Spleen (tissue), 11 donors: ENCODE results near the gene MYBPC3. TPM values are rescaled to one million over a fixed set of nuclear protein-coding genes. Genes with fewer than 3 reads are reported as not detected.

Experiments used
- DNase-seq: peaks from one replicate; pipeline ENCODE4 v3.0.0-alpha.2; 2020
- H3K27ac ChIP-seq, 8 donors: fragments of 200-600 bp; sonication (generic) in 7 of 8; 1 replicate in 4 of 8; 2 replicates in 4 of 8; pipeline versions ENCODE4 v1.5.0 to v1.8.0; 2016 to 2021; ENCODE audit warnings: inconsistent platforms in 4 of 8, mild to moderate bottlenecking in 4 of 8, moderate library complexity in 1 of 8
- H3K27me3 ChIP-seq, 7 donors: fragments of 200-600 bp; sonication (generic) in 6 of 7; replicated peaks in 1 of 7; 1 replicate in 4 of 7; 2 replicates in 3 of 7; pipeline versions ENCODE4 v1.5.0 to v1.8.0; 2016 to 2021; ENCODE audit warnings: inconsistent platforms in 3 of 7, mild to moderate bottlenecking in 1 of 7
- H3K36me3 ChIP-seq, 6 donors: fragments of 200-600 bp; sonication (generic) in 5 of 6; 1 replicate in 4 of 6; 2 replicates in 2 of 6; pipeline versions ENCODE4 v1.5.0 to v1.8.0; 2016 to 2021; ENCODE audit warnings: inconsistent platforms in 2 of 6
- H3K4me1 ChIP-seq, 6 donors: fragments of 200-600 bp; sonication (generic) in 5 of 6; 1 replicate in 3 of 6; 2 replicates in 3 of 6; pipeline versions ENCODE4 v1.5.0 to v1.8.0; 2016 to 2021; ENCODE audit warnings: inconsistent platforms in 3 of 6
- H3K4me3 ChIP-seq, 8 donors: fragments of 200-600 bp; sonication (generic) in 7 of 8; 1 replicate in 4 of 8; 2 replicates in 4 of 8; pipeline versions ENCODE4 v1.5.0 to v1.8.0; 2016 to 2021; ENCODE audit warnings: inconsistent platforms in 4 of 8, mild to moderate bottlenecking in 4 of 8, moderate library complexity in 2 of 8
- H3K9me3 ChIP-seq, 8 donors: fragments of 200-600 bp; sonication (generic) in 7 of 8; 1 replicate in 4 of 8; 2 replicates in 4 of 8; pipeline versions ENCODE4 v1.5.0 to v1.8.0; 2016 to 2021; ENCODE audit warnings: inconsistent platforms in 4 of 8
- POLR2A ChIP-seq, 3 donors: fragments of 450-650 bp; IDR thresholded peaks; one replicate each; pipeline ENCODE4 v1.5.1; 2017; ENCODE audit warnings: antibody characterized with exemption in 3 of 3, mild to moderate bottlenecking in 1 of 3
- POLR2AphosphoS5 ChIP-seq, 3 donors: sonication (generic); formaldehyde crosslinking; IDR thresholded peaks; one replicate each; pipeline ENCODE4 v1.5.1; 2017; ENCODE audit warnings: antibody characterized with exemption in 3 of 3
- WGBS, 5 donors: extraction: QIAGEN DNeasy Blood & Tissue Kit in 3 of 5; methylation state at CpG; one replicate each; pipeline versions ENCODE4 v1.1.5 to v1.1.7; 2013 to 2018; 5-methylcytosine and 5-hydroxymethylcytosine counted together
- intact Hi-C: fragments of 100-400 bp; cut with DNase I; formaldehyde crosslinking; loops from one replicate; pipeline ENCODE4 v1.15.0; 2023; ENCODE audit warnings: low total_unique reads
- polyA plus RNA-seq, 3 donors: library from polyadenylated mRNA; stranded (reverse); fragments of 200-250 nt; gene quantifications; one replicate each; pipeline ENCODE4 v1.2.1, GENCODE V29; 2013
- total RNA-seq, 7 donors: library from RNA; depleted of rRNA in 3 of 7; stranded (reverse); fragments of >200 nt in 3 of 7; fragmentation: NEBNext Ultra II Directional in 4 of 7; extraction: Animal tissue kit (Norgen Biotek cat#: 25700) in 4 of 7; gene quantifications; one replicate each; pipeline versions ENCODE4 v1.1.0 to v1.2.1, GENCODE V29; 2016 to 2021
- TF ChIP-seq, protein P1 (sequence below), 11 experiments: fragments of 200-600 bp in 7 of 11; fragments of 450-650 bp in 4 of 11; sonication (generic) in 4 of 11; IDR thresholded peaks in 8 of 11; conservative IDR thresholded peaks in 3 of 11; 1 replicate in 7 of 11; 2 replicates in 4 of 11; pipeline versions ENCODE4 v1.4.0 to v1.8.0; 2016 to 2021; ENCODE audit warnings: antibody characterized with exemption in 11 of 11, inconsistent platforms in 4 of 11, mild to moderate bottlenecking in 1 of 11
- donor health status: healthy with polysubstance abuse.
- donor health status: DM: no; HTN: no; CAD: no; lungs with moderate emphysema.
- donor health status: DM: no; HTN: no; CAD: no.
- donor health status: Bipolar disorder and iron deficiency.
- donor health status: healthy.
- donor health status: DM: no; HTN: no; CAD: no.
- donor health status: DM: yes; HTN: yes; CAD: no.

MYBPC3 gene
- total and polyA plus RNA-seq, 10 donors = 0.49 to 4.7 (median 1.5) TPM

- 21 to 43% (median 39%) methylated on average over 7 to 14 of the region's 14 CpGs for WGBS, 5 donors
- H3K27ac ChIP-seq = peak overlapping the region; percentile 83 to 98 (median 94)
- TF ChIP-seq POLR2A (IDR thresholded peaks at IDR 0.05) (no peak), POLR2AphosphoS5 (IDR thresholded peaks at IDR 0.05) (peak; percentile 48 to 83 (median 59))
- TF ChIP-seq, protein P1, sequence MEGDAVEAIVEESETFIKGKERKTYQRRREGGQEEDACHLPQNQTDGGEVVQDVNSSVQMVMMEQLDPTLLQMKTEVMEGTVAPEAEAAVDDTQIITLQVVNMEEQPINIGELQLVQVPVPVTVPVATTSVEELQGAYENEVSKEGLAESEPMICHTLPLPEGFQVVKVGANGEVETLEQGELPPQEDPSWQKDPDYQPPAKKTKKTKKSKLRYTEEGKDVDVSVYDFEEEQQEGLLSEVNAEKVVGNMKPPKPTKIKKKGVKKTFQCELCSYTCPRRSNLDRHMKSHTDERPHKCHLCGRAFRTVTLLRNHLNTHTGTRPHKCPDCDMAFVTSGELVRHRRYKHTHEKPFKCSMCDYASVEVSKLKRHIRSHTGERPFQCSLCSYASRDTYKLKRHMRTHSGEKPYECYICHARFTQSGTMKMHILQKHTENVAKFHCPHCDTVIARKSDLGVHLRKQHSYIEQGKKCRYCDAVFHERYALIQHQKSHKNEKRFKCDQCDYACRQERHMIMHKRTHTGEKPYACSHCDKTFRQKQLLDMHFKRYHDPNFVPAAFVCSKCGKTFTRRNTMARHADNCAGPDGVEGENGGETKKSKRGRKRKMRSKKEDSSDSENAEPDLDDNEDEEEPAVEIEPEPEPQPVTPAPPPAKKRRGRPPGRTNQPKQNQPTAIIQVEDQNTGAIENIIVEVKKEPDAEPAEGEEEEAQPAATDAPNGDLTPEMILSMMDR (IDR thresholded peaks at IDR 0.05 in 8 of 11, conservative IDR thresholded peaks at IDR 0.05 in 3 of 11) = peak in 2 of 11 experiments; percentile 23 to 40
- peaks cover 0 to 48% (median 17%) of the 10 kb centered on the region in 6 donors for H3K36me3 ChIP-seq
- H3K4me1 ChIP-seq = peaks cover 4 to 68% (median 33%) of the 10 kb centered on the region in 6 donors
- peak; percentile 91 for DNase-seq
- H3K4me3 ChIP-seq = peak overlapping the region; percentile 31 to 77 (median 52)
- intact Hi-C loops = no loop called here
- H3K9me3 ChIP-seq = no peaks in the 10 kb centered on the region
- H3K27me3 ChIP-seq = no peaks in the 10 kb centered on the region
Measured at GRCh38 chr11:47376525-47377371, 24.2 kb upstream of the MYBPC3 start.

DNA sequence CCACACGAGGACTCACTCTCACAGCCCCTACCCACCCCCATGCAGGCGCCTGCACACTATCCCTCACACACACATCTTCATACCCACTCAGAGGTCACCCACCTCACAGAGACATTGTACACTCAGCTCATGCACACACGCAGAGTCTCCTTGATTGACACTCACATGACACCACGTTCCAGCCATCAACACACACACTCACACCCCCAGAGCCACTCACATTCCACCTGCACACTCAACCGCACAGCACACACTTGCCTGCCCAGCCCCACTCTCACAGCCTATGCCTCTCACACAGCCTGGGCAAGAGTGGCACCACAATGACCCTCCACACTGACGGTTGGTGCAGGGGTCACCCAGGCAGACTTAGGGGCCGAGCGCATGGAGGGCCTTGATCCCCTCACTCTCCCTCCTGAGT lies 23.6 kb upstream of the MYBPC3 start:
- 43 to 72% (median 57%) methylated on average over 8 of the region's 8 CpGs for WGBS, 5 donors

DNA sequence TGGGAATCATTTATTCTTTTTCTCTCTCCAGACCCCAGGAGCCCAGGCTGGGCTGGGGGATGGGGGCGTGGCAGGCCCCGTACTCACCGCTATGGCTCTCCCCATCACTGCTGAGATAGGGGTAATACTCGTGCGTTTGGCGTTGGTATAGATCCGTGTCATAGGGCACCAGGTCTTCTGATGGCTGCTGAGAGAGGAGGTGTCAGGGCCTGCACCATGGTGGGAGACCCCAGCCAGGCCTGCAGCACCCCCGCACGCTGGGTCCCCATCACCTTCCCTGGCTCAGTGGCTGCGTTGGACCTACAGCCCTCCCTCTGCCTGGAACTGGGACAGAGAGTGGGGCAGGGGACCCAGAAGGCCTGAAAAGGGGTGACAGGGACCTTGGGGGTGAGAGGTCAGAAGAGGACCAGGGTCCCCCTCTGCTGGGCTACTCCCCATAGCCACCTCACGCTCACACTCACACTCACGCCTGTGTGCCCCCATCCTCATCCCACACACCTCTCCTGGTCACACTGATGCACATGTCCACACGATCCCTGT lies 23.1 kb upstream of the MYBPC3 start:
- peak in 1 of 3 donors; percentile 58 for TF ChIP-seq POLR2AphosphoS5 (IDR thresholded peaks at IDR 0.05)
- TF ChIP-seq, protein P1 (IDR thresholded peaks at IDR 0.05 in 8 of 11, conservative IDR thresholded peaks at IDR 0.05 in 3 of 11) = no peak
- Histone ChIP-seq H3K4me1 (peaks cover 4 to 78% (median 32%) of the 10 kb centered on the region in 6 donors), H3K9me3 (no peaks in the 10 kb centered on the region), H3K27me3 (no peaks in the 10 kb centered on the region), H3K4me3 (peak overlapping the region in 7 of 8 donors; percentile 31 to 77 (median 52)), H3K36me3 (peaks cover 0 to 57% (median 17%) of the 10 kb centered on the region in 6 donors), H3K27ac (peak overlapping the region in 7 of 8 donors; percentile 85 to 98 (median 97))
- DNase-seq = peak; percentile 78
- WGBS, 5 donors = 81 to 94% (median 86%) methylated on average over 13 of the region's 13 CpGs
- intact Hi-C loops = no loop called here

More for the DNA sequence above, 23.6 kb upstream of the MYBPC3 start:
- H3K4me1 ChIP-seq = peaks cover 4 to 73% (median 33%) of the 10 kb centered on the region in 6 donors
- H3K27me3 ChIP-seq = no peaks in the 10 kb centered on the region
- peak; percentile 76 for DNase-seq
- intact Hi-C loops = no loop called here
- peaks cover 0 to 52% (median 17%) of the 10 kb centered on the region in 6 donors for H3K36me3 ChIP-seq
- peak overlapping the region in 7 of 8 donors; percentile 85 to 98 (median 97) for H3K27ac ChIP-seq
- peak overlapping the region; percentile 31 to 77 (median 52) for H3K4me3 ChIP-seq
- H3K9me3 ChIP-seq = no peaks in the 10 kb centered on the region
- TF ChIP-seq POLR2A (IDR thresholded peaks at IDR 0.05) (no peak), POLR2AphosphoS5 (IDR thresholded peaks at IDR 0.05) (no peak)
- TF ChIP-seq, protein P1 (IDR thresholded peaks at IDR 0.05 in 8 of 11, conservative IDR thresholded peaks at IDR 0.05 in 3 of 11) = no peak

DNA sequence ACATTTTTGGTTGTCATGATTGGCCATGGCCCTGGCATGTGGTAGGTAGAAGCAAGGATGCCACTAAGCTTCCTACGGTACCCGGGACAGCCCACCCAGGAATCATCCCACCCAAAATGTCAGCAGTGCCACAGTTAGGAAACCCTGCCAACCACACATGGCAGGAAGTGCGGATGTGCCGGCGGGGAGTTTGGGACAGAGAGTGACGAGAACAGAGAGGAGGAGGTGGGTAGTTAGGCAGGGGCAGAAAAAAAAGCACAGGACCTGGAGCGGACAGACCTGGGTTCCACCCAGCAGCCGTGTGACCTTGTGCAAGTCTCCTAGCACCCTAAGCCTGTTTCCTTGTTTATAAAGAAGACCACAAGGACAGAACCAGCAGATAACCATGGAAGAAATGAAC lies 22.5 kb upstream of the MYBPC3 start:
- no peaks in the 10 kb centered on the region for H3K9me3 ChIP-seq
- no peaks in the 10 kb centered on the region for H3K27me3 ChIP-seq
- no peak for TF ChIP-seq POLR2AphosphoS5 (IDR thresholded peaks at IDR 0.05)
- TF ChIP-seq, protein P1 (IDR thresholded peaks at IDR 0.05 in 8 of 11, conservative IDR thresholded peaks at IDR 0.05 in 3 of 11) = peak in 1 of 11 experiments; percentile 5
- no peak for TF ChIP-seq POLR2A (IDR thresholded peaks at IDR 0.05)
- peak overlapping the region; percentile 19 to 98 (median 94) for H3K27ac ChIP-seq
- H3K4me3 ChIP-seq = peak overlapping the region in 7 of 8 donors; percentile 31 to 77 (median 52)
- H3K36me3 ChIP-seq = peaks cover 0 to 63% (median 17%) of the 10 kb centered on the region in 6 donors
- intact Hi-C loops = no loop called here
- H3K4me1 ChIP-seq = peaks cover 4 to 84% (median 32%) of the 10 kb centered on the region in 6 donors
- WGBS, 5 donors = 30 to 69% (median 49%) methylated on average over 8 of the region's 8 CpGs
- peak; percentile 75 for DNase-seq
